ENCODE results near the gene AKR1B1.

GRCh38 chr7:134505856-134506255 lies 47.0 kb upstream of the AKR1B1 start:
- TF ChIP-seq EZH2 (optimal IDR thresholded peaks at IDR 0.05; ENCODE audit: low read depth, low read length) (no peak), CTCF (IDR thresholded peaks at IDR 0.05; ENCODE audit: low read length) (no peak), EZH2phosphoT487 (IDR thresholded peaks at IDR 0.05; ENCODE audit: low read length) (no peak)
